ENCODE results near the gene NEK5. TPM values are rescaled to one million over a fixed set of nuclear protein-coding genes. Genes with fewer than 3 reads are reported as not detected.
"Not testable (repeated sequence)": the region's sequence is repeated elsewhere in the genome, so short reads cannot be mapped to it uniquely, and the experiment has no call there.

The NEK5 gene
- total RNA-seq, 1 experiment from 2014 or later = 0.39 TPM

DNA sequence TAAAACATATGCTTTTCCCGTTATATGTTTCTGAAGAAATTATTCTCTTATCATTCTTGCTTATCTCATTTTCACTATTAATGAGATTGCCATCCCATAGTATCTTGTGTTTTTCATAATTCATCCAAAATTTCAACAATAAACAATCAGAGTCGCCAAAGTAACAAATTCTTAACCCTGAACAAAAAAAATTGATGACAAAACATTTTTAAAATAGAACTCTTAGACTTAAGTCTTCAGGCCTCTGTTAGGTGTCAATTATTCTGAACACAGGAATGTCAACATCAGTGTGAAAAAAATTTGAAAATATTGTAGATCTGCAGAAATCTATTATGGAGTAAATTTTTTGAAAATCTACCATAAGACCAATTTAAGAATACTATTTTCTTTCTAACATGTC, 37.4 kb downstream of the NEK5 start:
- Histone ChIP-seq H3K4me1 (peaks cover 12% of the 10 kb centered on the region; the same call in 1 of the 2 replicates), H3K9me3 (no peaks in the 10 kb centered on the region), H3K36me3 (ENCODE audit: control insufficient read depth, insufficient read depth, low read length) (no peaks in the 10 kb centered on the region), H3K27me3 (replicated peaks; ENCODE audit: control insufficient read depth, insufficient read depth, low read length) (no peaks in the 10 kb centered on the region), H3K4me3 (ENCODE audit: low read depth, low read length) (no peak overlapping the region)
- Mint-ChIP-seq H3K27ac (ENCODE audit: unreplicated experiment) (no peak overlapping the region), H3K36me3 (ENCODE audit: insufficient read depth, unreplicated experiment) (no peaks in the 10 kb centered on the region), H3K27me3 (ENCODE audit: insufficient read depth, unreplicated experiment) (no peaks in the 10 kb centered on the region), H3K4me1 (ENCODE audit: low read depth, unreplicated experiment) (no peaks in the 10 kb centered on the region), H3K4me3 (ENCODE audit: unreplicated experiment) (no peak overlapping the region), H3K9me3 (ENCODE audit: unreplicated experiment) (peaks cover 9% of the 10 kb centered on the region)
- ChIA-PET POLR2A (no interaction called here), CTCF (no interaction called here)
- intact Hi-C loops (cut with micrococcal nuclease; ENCODE audit: unreplicated experiment) = no loop called here
- DNase-seq = no peak
- no TSS peak for BruUV-seq (replicated peaks)
- TF ChIP-seq, protein P1, sequence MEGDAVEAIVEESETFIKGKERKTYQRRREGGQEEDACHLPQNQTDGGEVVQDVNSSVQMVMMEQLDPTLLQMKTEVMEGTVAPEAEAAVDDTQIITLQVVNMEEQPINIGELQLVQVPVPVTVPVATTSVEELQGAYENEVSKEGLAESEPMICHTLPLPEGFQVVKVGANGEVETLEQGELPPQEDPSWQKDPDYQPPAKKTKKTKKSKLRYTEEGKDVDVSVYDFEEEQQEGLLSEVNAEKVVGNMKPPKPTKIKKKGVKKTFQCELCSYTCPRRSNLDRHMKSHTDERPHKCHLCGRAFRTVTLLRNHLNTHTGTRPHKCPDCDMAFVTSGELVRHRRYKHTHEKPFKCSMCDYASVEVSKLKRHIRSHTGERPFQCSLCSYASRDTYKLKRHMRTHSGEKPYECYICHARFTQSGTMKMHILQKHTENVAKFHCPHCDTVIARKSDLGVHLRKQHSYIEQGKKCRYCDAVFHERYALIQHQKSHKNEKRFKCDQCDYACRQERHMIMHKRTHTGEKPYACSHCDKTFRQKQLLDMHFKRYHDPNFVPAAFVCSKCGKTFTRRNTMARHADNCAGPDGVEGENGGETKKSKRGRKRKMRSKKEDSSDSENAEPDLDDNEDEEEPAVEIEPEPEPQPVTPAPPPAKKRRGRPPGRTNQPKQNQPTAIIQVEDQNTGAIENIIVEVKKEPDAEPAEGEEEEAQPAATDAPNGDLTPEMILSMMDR (IDR thresholded peaks at IDR 0.05; ENCODE audit: insufficient read depth in 1 of 2, low read depth in 1 of 2, low read length in 1 of 2, severe bottlenecking in 1 of 2, unreplicated experiment in 1 of 2) = no peak

DNA sequence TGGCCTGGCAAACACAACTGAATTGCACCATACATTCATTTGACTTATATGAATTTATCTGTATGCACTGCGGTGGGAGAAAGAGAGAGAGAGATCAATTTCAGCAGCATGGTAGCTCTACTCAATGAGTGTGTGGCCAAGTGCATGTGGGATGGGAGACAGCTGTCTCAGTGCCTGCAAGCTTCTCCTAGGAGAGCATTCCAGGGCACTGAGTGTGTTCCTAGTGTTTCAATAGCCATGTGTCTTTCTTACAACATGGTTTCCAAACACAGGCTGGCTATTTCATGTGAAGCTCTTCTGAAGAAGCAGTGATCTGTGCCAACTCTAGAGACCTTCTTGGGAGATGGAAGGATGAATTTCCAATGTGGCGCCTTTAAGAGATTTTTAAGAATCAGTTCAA, 43.5 kb downstream of the NEK5 start:
- ChIA-PET CTCF (interaction anchor here (0.7 kb wide), 1 partner anchor 42 kb away, joined by 4 read pairs; no protein-coding TSS in a partner anchor), POLR2A (interaction anchor here (0.6 kb wide), 1 partner anchor 24 kb away, joined by 3 read pairs; no protein-coding TSS in a partner anchor)
- H3K27me3 ChIP-seq (replicated peaks; ENCODE audit: control insufficient read depth, insufficient read depth, low read length) = no peaks in the 10 kb centered on the region
- intact Hi-C loops (cut with micrococcal nuclease; ENCODE audit: unreplicated experiment) = no loop called here
- H3K9me3 ChIP-seq = no peaks in the 10 kb centered on the region
- Mint-ChIP-seq H3K4me3 (ENCODE audit: unreplicated experiment) (no peak overlapping the region), H3K27ac (ENCODE audit: unreplicated experiment) (no peak overlapping the region), H3K27me3 (ENCODE audit: insufficient read depth, unreplicated experiment) (no peaks in the 10 kb centered on the region), H3K4me1 (ENCODE audit: low read depth, unreplicated experiment) (no peaks in the 10 kb centered on the region), H3K9me3 (ENCODE audit: unreplicated experiment) (no peaks in the 10 kb centered on the region), H3K36me3 (ENCODE audit: insufficient read depth, unreplicated experiment) (no peaks in the 10 kb centered on the region)
- H3K4me3 ChIP-seq (ENCODE audit: low read depth, low read length) = no peak overlapping the region
- DNase-seq = no peak
- peaks cover 12% of the 10 kb centered on the region; the same call in 1 of the 2 replicates for H3K4me1 ChIP-seq
- BruUV-seq (replicated peaks) = no TSS peak
- H3K36me3 ChIP-seq (ENCODE audit: control insufficient read depth, insufficient read depth, low read length) = no peaks in the 10 kb centered on the region
- TF ChIP-seq, protein P1 (IDR thresholded peaks at IDR 0.05; ENCODE audit: insufficient read depth in 1 of 2, low read depth in 1 of 2, low read length in 1 of 2, severe bottlenecking in 1 of 2, unreplicated experiment in 1 of 2) = no peak

DNA sequence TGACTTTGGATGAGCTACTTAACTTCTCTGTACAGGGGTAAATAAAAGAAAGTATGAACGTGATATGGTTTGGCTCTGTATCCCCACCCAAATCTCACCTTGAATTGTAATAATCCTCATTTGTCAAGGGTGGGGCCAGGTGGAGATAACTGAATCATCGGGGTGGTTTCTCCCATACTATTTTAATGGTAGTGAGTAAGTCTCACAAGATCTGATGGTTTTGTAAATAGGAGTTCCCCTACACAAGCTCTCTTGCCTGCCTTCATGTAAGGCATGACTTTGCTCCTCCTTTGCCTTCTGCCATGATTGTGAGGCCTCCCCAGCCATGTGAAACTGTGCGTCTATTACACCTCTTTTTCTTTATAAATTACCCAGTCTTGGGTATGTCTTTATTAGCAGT, 43.9 kb downstream of the NEK5 start:
- H3K27ac Mint-ChIP-seq (ENCODE audit: unreplicated experiment); H3K9me3 Mint-ChIP-seq (ENCODE audit: unreplicated experiment); intact Hi-C loops (cut with micrococcal nuclease; ENCODE audit: unreplicated experiment); DNase-seq; CTCF ChIA-PET; H3K36me3 Mint-ChIP-seq (ENCODE audit: insufficient read depth, unreplicated experiment); H3K4me1 Mint-ChIP-seq (ENCODE audit: low read depth, unreplicated experiment); H3K36me3 ChIP-seq (ENCODE audit: control insufficient read depth, insufficient read depth, low read length); H3K4me3 Mint-ChIP-seq (ENCODE audit: unreplicated experiment); H3K27me3 ChIP-seq (replicated peaks; ENCODE audit: control insufficient read depth, insufficient read depth, low read length); BruUV-seq (replicated peaks); H3K4me3 ChIP-seq (ENCODE audit: low read depth, low read length); H3K27me3 Mint-ChIP-seq (ENCODE audit: insufficient read depth, unreplicated experiment); H3K9me3 ChIP-seq: not testable (repeated sequence)
- peaks cover 12% of the 10 kb centered on the region; the same call in 1 of the 2 replicates for H3K4me1 ChIP-seq
- POLR2A ChIA-PET = interaction anchor here (0.6 kb wide), 1 partner anchor 23 kb away, joined by 3 read pairs; no protein-coding TSS in a partner anchor

DNA sequence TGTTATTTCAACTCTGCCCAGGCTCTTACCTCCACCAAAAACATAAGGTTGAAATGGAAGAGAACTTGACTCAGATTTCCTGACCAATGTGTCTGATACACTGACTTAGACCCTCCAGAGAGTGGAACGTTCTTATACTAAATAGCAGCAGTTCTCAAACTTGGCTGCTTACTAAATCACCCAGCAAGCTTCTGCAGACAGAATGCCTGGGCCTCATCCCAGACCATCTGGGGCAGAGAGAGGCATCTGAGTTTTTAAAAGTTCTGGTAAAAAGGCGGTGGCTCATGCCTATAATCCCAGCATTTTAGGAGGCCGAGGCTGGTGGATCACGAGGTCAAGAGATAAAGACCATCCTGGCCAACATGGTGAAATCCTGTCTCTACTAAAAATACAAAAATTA, 46.3 kb downstream of the NEK5 start:
- H3K9me3 ChIP-seq = no peaks in the 10 kb centered on the region
- no peaks in the 10 kb centered on the region for H3K36me3 ChIP-seq (ENCODE audit: control insufficient read depth, insufficient read depth, low read length)
- no peaks in the 10 kb centered on the region for H3K27me3 ChIP-seq (replicated peaks; ENCODE audit: control insufficient read depth, insufficient read depth, low read length)
- H3K4me3 ChIP-seq (ENCODE audit: low read depth, low read length) = no peak overlapping the region
- no peaks in the 10 kb centered on the region for H3K36me3 Mint-ChIP-seq (ENCODE audit: insufficient read depth, unreplicated experiment)
- H3K9me3 Mint-ChIP-seq (ENCODE audit: unreplicated experiment) = peaks cover 13% of the 10 kb centered on the region
- intact Hi-C loops (cut with micrococcal nuclease; ENCODE audit: unreplicated experiment) = no loop called here
- H3K4me1 Mint-ChIP-seq (ENCODE audit: low read depth, unreplicated experiment) = no peaks in the 10 kb centered on the region
- H3K27ac Mint-ChIP-seq (ENCODE audit: unreplicated experiment) = no peak overlapping the region
- H3K4me3 Mint-ChIP-seq (ENCODE audit: unreplicated experiment) = no peak overlapping the region
- CTCF ChIA-PET = no interaction called here
- peaks cover 6% of the 10 kb centered on the region; the same call in 1 of the 2 replicates for H3K4me1 ChIP-seq
- no peaks in the 10 kb centered on the region for H3K27me3 Mint-ChIP-seq (ENCODE audit: insufficient read depth, unreplicated experiment)
- no TSS peak for BruUV-seq (replicated peaks)
- POLR2A ChIA-PET = no interaction called here
- DNase-seq = no peak
- TF ChIP-seq, protein P1 (IDR thresholded peaks at IDR 0.05; ENCODE audit: insufficient read depth in 1 of 2, low read depth in 1 of 2, low read length in 1 of 2, severe bottlenecking in 1 of 2, unreplicated experiment in 1 of 2) = no peak

DNA sequence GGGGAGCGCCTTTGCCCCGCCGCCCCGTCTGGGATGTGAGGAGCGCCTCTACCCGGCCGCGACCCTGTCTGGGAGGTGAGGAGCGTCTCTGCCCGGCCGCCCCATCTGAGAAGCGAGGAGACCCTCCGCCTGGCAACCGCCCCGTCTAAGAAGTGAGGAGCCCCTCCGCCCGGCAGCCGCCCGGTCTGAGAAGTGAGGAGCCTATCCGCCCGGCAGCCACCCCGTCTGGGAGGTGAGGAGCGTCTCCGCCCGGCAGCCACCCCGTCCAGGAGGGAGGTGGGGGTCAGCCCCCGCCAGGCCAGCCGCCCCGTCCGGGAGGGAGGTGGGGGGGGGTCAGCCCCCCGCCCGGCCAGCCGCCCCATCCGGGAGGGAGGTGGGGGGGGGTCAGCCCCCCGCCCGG, 49.0 kb downstream of the NEK5 start:
- peaks cover 15% of the 10 kb centered on the region for H3K9me3 Mint-ChIP-seq (ENCODE audit: unreplicated experiment)
- H3K36me3 ChIP-seq (ENCODE audit: control insufficient read depth, insufficient read depth, low read length); H3K9me3 ChIP-seq; H3K4me1 ChIP-seq; H3K4me1 Mint-ChIP-seq (ENCODE audit: low read depth, unreplicated experiment); intact Hi-C loops (cut with micrococcal nuclease; ENCODE audit: unreplicated experiment); H3K4me3 ChIP-seq (ENCODE audit: low read depth, low read length); H3K36me3 Mint-ChIP-seq (ENCODE audit: insufficient read depth, unreplicated experiment); DNase-seq; POLR2A ChIA-PET; H3K27me3 ChIP-seq (replicated peaks; ENCODE audit: control insufficient read depth, insufficient read depth, low read length); CTCF ChIA-PET; H3K27ac Mint-ChIP-seq (ENCODE audit: unreplicated experiment); BruUV-seq (replicated peaks); H3K27me3 Mint-ChIP-seq (ENCODE audit: insufficient read depth, unreplicated experiment); H3K4me3 Mint-ChIP-seq (ENCODE audit: unreplicated experiment): not testable (repeated sequence)
